ENCODE data around the gene PTMA.
A peak's percentile ranks its signal among the peaks of the same experiment; 100 is the strongest.

Gene PTMA

GRCh38 chr2:231692847-231693246 lies 15.5 kb upstream of the PTMA start:
- H3K9me3 ChIP-seq (ENCODE audit: control insufficient read depth in 5 of 5, low read length in 5 of 5) = no peaks in the 10 kb centered on the region
- H3K36me3 ChIP-seq (ENCODE audit: control insufficient read depth in 5 of 5, insufficient read depth in 5 of 5, low read length in 5 of 5) = no peaks in the 10 kb centered on the region
- no peak overlapping the region for H3K27ac ChIP-seq (ENCODE audit: low read depth, low read length)
- no peak overlapping the region for H3K9ac ChIP-seq (ENCODE audit: low read length in 5 of 5)
- H3K4me1 ChIP-seq (ENCODE audit: control insufficient read depth in 5 of 5, insufficient read depth in 5 of 5, low read length in 5 of 5) = peaks cover 0 to 42% (median 26%) of the 10 kb centered on the region in 5 donors
- no peaks in the 10 kb centered on the region for H3K27me3 ChIP-seq (ENCODE audit: control insufficient read depth in 5 of 5, insufficient read depth in 4 of 5, low read length in 5 of 5)
- H3K4me3 ChIP-seq (ENCODE audit: low read depth in 1 of 5, low read length in 5 of 5) = no peak overlapping the region

GRCh38 chr2:231693956-231694355 lies 14.4 kb upstream of the PTMA start:
- peaks cover 0 to 36% (median 24%) of the 10 kb centered on the region in 5 donors for H3K4me1 ChIP-seq (ENCODE audit: control insufficient read depth in 5 of 5, insufficient read depth in 5 of 5, low read length in 5 of 5)

GRCh38 chr2:231696004-231696367 lies 12.3 kb upstream of the PTMA start:
- Histone ChIP-seq H3K27ac (ENCODE audit: low read depth, low read length) (peak overlapping the region; percentile 50), H3K27me3 (ENCODE audit: control insufficient read depth in 5 of 5, insufficient read depth in 4 of 5, low read length in 5 of 5) (no peaks in the 10 kb centered on the region), H3K9ac (ENCODE audit: low read length in 5 of 5) (no peak overlapping the region), H3K36me3 (ENCODE audit: control insufficient read depth in 5 of 5, insufficient read depth in 5 of 5, low read length in 5 of 5) (no peaks in the 10 kb centered on the region), H3K9me3 (ENCODE audit: control insufficient read depth in 5 of 5, low read length in 5 of 5) (no peaks in the 10 kb centered on the region), H3K4me1 (ENCODE audit: control insufficient read depth in 5 of 5, insufficient read depth in 5 of 5, low read length in 5 of 5) (peaks cover 0 to 30% (median 25%) of the 10 kb centered on the region in 5 donors), H3K4me3 (ENCODE audit: low read depth in 1 of 5, low read length in 5 of 5) (no peak overlapping the region)

More at GRCh38 chr2:231693956-231694355, 14.4 kb upstream of the PTMA start:
- Histone ChIP-seq H3K36me3 (ENCODE audit: control insufficient read depth in 5 of 5, insufficient read depth in 5 of 5, low read length in 5 of 5) (no peaks in the 10 kb centered on the region), H3K9ac (ENCODE audit: low read length in 5 of 5) (no peak overlapping the region), H3K4me3 (ENCODE audit: low read depth in 1 of 5, low read length in 5 of 5) (no peak overlapping the region), H3K27me3 (ENCODE audit: control insufficient read depth in 5 of 5, insufficient read depth in 4 of 5, low read length in 5 of 5) (no peaks in the 10 kb centered on the region), H3K9me3 (ENCODE audit: control insufficient read depth in 5 of 5, low read length in 5 of 5) (no peaks in the 10 kb centered on the region), H3K27ac (ENCODE audit: low read depth, low read length) (no peak overlapping the region)

GRCh38 chr2:231699006-231699405 lies 9.3 kb upstream of the PTMA start:
- no peaks in the 10 kb centered on the region for H3K27me3 ChIP-seq (ENCODE audit: control insufficient read depth in 5 of 5, insufficient read depth in 4 of 5, low read length in 5 of 5)
- no peak overlapping the region for H3K9ac ChIP-seq (ENCODE audit: low read length in 5 of 5)
- no peak overlapping the region for H3K27ac ChIP-seq (ENCODE audit: low read depth, low read length)
- no peak overlapping the region for H3K4me3 ChIP-seq (ENCODE audit: low read depth in 1 of 5, low read length in 5 of 5)
- no peaks in the 10 kb centered on the region for H3K36me3 ChIP-seq (ENCODE audit: control insufficient read depth in 5 of 5, insufficient read depth in 5 of 5, low read length in 5 of 5)
- peaks cover 2 to 39% (median 34%) of the 10 kb centered on the region in 5 donors for H3K4me1 ChIP-seq (ENCODE audit: control insufficient read depth in 5 of 5, insufficient read depth in 5 of 5, low read length in 5 of 5)
- H3K9me3 ChIP-seq (ENCODE audit: control insufficient read depth in 5 of 5, low read length in 5 of 5) = no peaks in the 10 kb centered on the region

DNA sequence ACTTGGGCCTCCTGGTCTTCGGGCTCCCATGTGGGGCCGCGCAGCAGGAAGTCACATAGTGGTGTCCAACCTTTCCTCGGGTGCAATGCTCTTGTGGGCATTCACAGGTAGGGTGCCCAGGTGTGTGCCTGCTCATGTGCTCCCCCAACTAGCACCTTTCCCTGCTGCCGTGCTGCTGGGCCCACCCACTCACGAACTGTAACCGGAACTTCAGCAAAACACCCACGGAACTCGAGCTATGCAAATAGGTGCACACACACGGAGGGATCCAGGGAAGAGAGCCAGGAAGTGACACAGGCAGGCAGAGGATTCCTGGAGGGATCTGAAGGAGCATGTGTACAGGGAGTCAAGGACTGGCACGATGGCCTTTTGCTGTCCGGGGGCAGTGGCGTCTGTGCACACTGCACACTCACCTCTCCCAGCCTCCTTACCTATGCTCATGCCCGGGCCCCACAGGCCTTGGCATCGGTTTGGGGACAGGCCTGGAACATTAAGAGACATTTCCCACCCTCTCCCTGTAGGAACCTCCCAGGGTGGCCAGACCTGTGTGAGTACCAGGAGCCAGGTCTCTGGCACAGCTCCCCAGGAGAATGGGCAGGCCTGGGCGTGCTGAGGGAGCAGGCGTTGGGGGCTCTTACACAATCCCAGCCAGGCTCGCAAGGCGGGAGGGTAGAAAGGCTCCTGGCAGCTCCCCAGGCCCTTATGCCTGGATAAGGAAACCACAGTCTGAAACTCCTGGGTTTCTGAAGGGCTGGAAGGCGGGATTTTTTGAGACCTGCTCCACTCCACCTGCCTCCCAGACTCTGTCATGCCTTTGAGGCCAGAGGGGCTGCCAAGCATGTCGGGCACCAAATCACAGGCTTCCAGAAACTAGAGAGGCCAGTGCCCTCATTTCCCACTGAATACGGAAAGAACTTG lies 6.6 kb upstream of the PTMA start:
- Histone ChIP-seq H3K4me3 (ENCODE audit: low read depth in 1 of 5, low read length in 5 of 5) (no peak overlapping the region), H3K9ac (ENCODE audit: low read length in 5 of 5) (peak overlapping the region in 2 of 5 donors; percentile 19 to 43), H3K27ac (ENCODE audit: low read depth, low read length) (no peak overlapping the region), H3K4me1 (ENCODE audit: control insufficient read depth in 5 of 5, insufficient read depth in 5 of 5, low read length in 5 of 5) (peaks cover 3 to 35% (median 25%) of the 10 kb centered on the region in 5 donors), H3K27me3 (ENCODE audit: control insufficient read depth in 5 of 5, insufficient read depth in 4 of 5, low read length in 5 of 5) (no peaks in the 10 kb centered on the region), H3K36me3 (ENCODE audit: control insufficient read depth in 5 of 5, insufficient read depth in 5 of 5, low read length in 5 of 5) (no peaks in the 10 kb centered on the region), H3K9me3 (ENCODE audit: control insufficient read depth in 5 of 5, low read length in 5 of 5) (no peaks in the 10 kb centered on the region)

- Histone ChIP-seq H3K27ac (ENCODE audit: low read depth, low read length) (no peak overlapping the region), H3K4me3 (ENCODE audit: low read depth in 1 of 5, low read length in 5 of 5) (no peak overlapping the region), H3K27me3 (ENCODE audit: control insufficient read depth in 5 of 5, insufficient read depth in 4 of 5, low read length in 5 of 5) (no peaks in the 10 kb centered on the region), H3K4me1 (ENCODE audit: control insufficient read depth in 5 of 5, insufficient read depth in 5 of 5, low read length in 5 of 5) (peaks cover 7 to 37% (median 25%) of the 10 kb centered on the region in 5 donors), H3K9me3 (ENCODE audit: control insufficient read depth in 5 of 5, low read length in 5 of 5) (no peaks in the 10 kb centered on the region), H3K36me3 (ENCODE audit: control insufficient read depth in 5 of 5, insufficient read depth in 5 of 5, low read length in 5 of 5) (no peaks in the 10 kb centered on the region), H3K9ac (ENCODE audit: low read length in 5 of 5) (no peak overlapping the region)
Measured at GRCh38 chr2:231704017-231704416, 4.3 kb upstream of the PTMA start.

- H3K9me3 ChIP-seq (ENCODE audit: control insufficient read depth in 5 of 5, low read length in 5 of 5) = no peaks in the 10 kb centered on the region
- H3K4me3 ChIP-seq (ENCODE audit: low read depth in 1 of 5, low read length in 5 of 5) = peak overlapping the region; percentile 78 to 98 (median 96)
- H3K4me1 ChIP-seq (ENCODE audit: control insufficient read depth in 5 of 5, insufficient read depth in 5 of 5, low read length in 5 of 5) = peaks cover 9 to 52% (median 34%) of the 10 kb centered on the region in 5 donors
- H3K36me3 ChIP-seq (ENCODE audit: control insufficient read depth in 5 of 5, insufficient read depth in 5 of 5, low read length in 5 of 5) = peaks cover 0 to 8% (median 3%) of the 10 kb centered on the region in 5 donors
- no peaks in the 10 kb centered on the region for H3K27me3 ChIP-seq (ENCODE audit: control insufficient read depth in 5 of 5, insufficient read depth in 4 of 5, low read length in 5 of 5)
- peak overlapping the region; percentile 99 for H3K27ac ChIP-seq (ENCODE audit: low read depth, low read length)
- H3K9ac ChIP-seq (ENCODE audit: low read length in 5 of 5) = peak overlapping the region; percentile 87 to 97 (median 94)
Measured at GRCh38 chr2:231706731-231707624, 1.3 kb upstream of the PTMA start.

- H3K36me3 ChIP-seq (ENCODE audit: control insufficient read depth in 5 of 5, insufficient read depth in 5 of 5, low read length in 5 of 5) = peaks cover 0 to 14% (median 9%) of the 10 kb centered on the region in 5 donors
- peaks cover 13 to 53% (median 40%) of the 10 kb centered on the region in 5 donors for H3K4me1 ChIP-seq (ENCODE audit: control insufficient read depth in 5 of 5, insufficient read depth in 5 of 5, low read length in 5 of 5)
- H3K9me3 ChIP-seq (ENCODE audit: control insufficient read depth in 5 of 5, low read length in 5 of 5) = no peaks in the 10 kb centered on the region
Measured at GRCh38 chr2:231707625-231707926, 749 bp upstream of the PTMA start.

GRCh38 chr2:231708773-231709635 lies 679 bp downstream of the PTMA start:
- H3K27me3 ChIP-seq (ENCODE audit: control insufficient read depth in 5 of 5, insufficient read depth in 4 of 5, low read length in 5 of 5) = no peaks in the 10 kb centered on the region
- H3K9me3 ChIP-seq (ENCODE audit: control insufficient read depth in 5 of 5, low read length in 5 of 5) = no peaks in the 10 kb centered on the region
- H3K27ac ChIP-seq (ENCODE audit: low read depth, low read length) = peak overlapping the region; percentile 94
- H3K36me3 ChIP-seq (ENCODE audit: control insufficient read depth in 5 of 5, insufficient read depth in 5 of 5, low read length in 5 of 5) = peaks cover 0 to 18% (median 13%) of the 10 kb centered on the region in 5 donors
- H3K4me3 ChIP-seq (ENCODE audit: low read depth in 1 of 5, low read length in 5 of 5) = peak overlapping the region in 4 of 5 donors; percentile 81 to 86 (median 84)
- peaks cover 15 to 61% (median 48%) of the 10 kb centered on the region in 5 donors for H3K4me1 ChIP-seq (ENCODE audit: control insufficient read depth in 5 of 5, insufficient read depth in 5 of 5, low read length in 5 of 5)
- peak overlapping the region; percentile 38 to 92 (median 91) for H3K9ac ChIP-seq (ENCODE audit: low read length in 5 of 5)

More at GRCh38 chr2:231707625-231707926, 749 bp upstream of the PTMA start:
- Histone ChIP-seq H3K9ac (ENCODE audit: low read length in 5 of 5) (peak overlapping the region; percentile 75 to 97 (median 94)), H3K4me3 (ENCODE audit: low read depth in 1 of 5, low read length in 5 of 5) (peak overlapping the region; percentile 78 to 98 (median 96)), H3K27me3 (ENCODE audit: control insufficient read depth in 5 of 5, insufficient read depth in 4 of 5, low read length in 5 of 5) (no peaks in the 10 kb centered on the region), H3K27ac (ENCODE audit: low read depth, low read length) (peak overlapping the region; percentile 99)
